GM23338 (cell line): ENCODE measurements around the gene NCR2. TPM values are rescaled to one million over a fixed set of nuclear protein-coding genes. Genes with fewer than 3 reads are reported as not detected.

Source experiments
- ATAC-seq: fragments of 200-7000 bp; cut with Tn5 transposase; 3 replicates; pipeline ENCODE4 v1.9.1; 2020
- DNase-seq: peaks from one replicate; pipeline ENCODE4 v3.0.0-alpha.2; 2015; ENCODE audit warnings: low spot score
- H2AFZ ChIP-seq: fragments of 200-600 bp; sonication (generic); 2 replicates; pipeline ENCODE4 v1.8.0; 2016; ENCODE audit warnings: antibody characterized with exemption, mild to moderate bottlenecking, moderate library complexity
- H3F3A ChIP-seq: fragments of 200-600 bp; sonication (generic); replicated peaks from 2 replicates; pipeline ENCODE4 v1.8.0; 2017; ENCODE audit warnings: antibody characterized with exemption, mixed run types, low read depth
- H3K27ac ChIP-seq: fragments of 200-600 bp; sonication (generic); 2 replicates; pipeline ENCODE4 v1.6.1; 2016; ENCODE audit warnings: low read depth
- H3K27me3 ChIP-seq: fragments of 200-600 bp; sonication (generic); 2 replicates; pipeline ENCODE4 v1.8.0; 2016; ENCODE audit warnings: mild to moderate bottlenecking, mixed run types, moderate library complexity; ENCODE audit not compliant: insufficient read depth
- H3K36me3 ChIP-seq: fragments of 200-600 bp; sonication (generic); 2 replicates; pipeline ENCODE4 v1.8.0; 2016; ENCODE audit warnings: mild to moderate bottlenecking; ENCODE audit not compliant: insufficient read depth
- H3K4me1 ChIP-seq: fragments of 200-600 bp; sonication (generic); 2 replicates; pipeline ENCODE4 v1.8.0; 2016; ENCODE audit warnings: mild to moderate bottlenecking, moderate library complexity; ENCODE audit not compliant: insufficient read depth
- H3K4me2 ChIP-seq: fragments of 200-600 bp; sonication (generic); 2 replicates; pipeline ENCODE4 v1.7.1; 2017; ENCODE audit warnings: mixed run types
- H3K4me3 ChIP-seq: fragments of 200-600 bp; sonication (generic); 2 replicates; pipeline ENCODE4 v1.6.1; 2016; ENCODE audit warnings: mixed run types
- H3K79me2 ChIP-seq: fragments of 200-600 bp; sonication (generic); replicated peaks from 2 replicates; pipeline ENCODE4 v1.8.0; 2017; ENCODE audit warnings: mild to moderate bottlenecking; ENCODE audit not compliant: insufficient read depth
- H3K9me2 ChIP-seq: fragments of 200-600 bp; sonication (generic); 2 replicates; pipeline ENCODE4 v1.8.0; 2017; ENCODE audit not compliant: insufficient read depth
- H4K20me1 ChIP-seq: fragments of 200-600 bp; sonication (generic); replicated peaks from 2 replicates; pipeline ENCODE4 v1.8.0; 2017; ENCODE audit warnings: mild to moderate bottlenecking; ENCODE audit not compliant: insufficient read depth
- H3K27ac Mint-ChIP-seq: 2 replicates; pipeline ENCODE4 v1.8.0; 2020; ENCODE audit warnings: inconsistent platforms, mild to moderate bottlenecking, moderate library complexity, mixed read lengths
- H3K27me3 Mint-ChIP-seq: 3 replicates; pipeline ENCODE4 v1.8.0; 2022; ENCODE audit warnings: low read depth, mild to moderate bottlenecking, moderate library complexity, mixed read lengths, inconsistent platforms; ENCODE audit not compliant: insufficient read depth, poor library complexity
- H3K36me3 Mint-ChIP-seq: 3 replicates; pipeline ENCODE4 v1.8.0; 2021; ENCODE audit warnings: low read depth, mild to moderate bottlenecking, inconsistent platforms, moderate library complexity, mixed read lengths
- H3K4me1 Mint-ChIP-seq: 3 replicates; pipeline ENCODE4 v1.8.0; 2020; ENCODE audit warnings: mild to moderate bottlenecking, inconsistent platforms, mixed read lengths
- H3K4me3 Mint-ChIP-seq: 3 replicates; pipeline ENCODE4 v1.8.0; 2021; ENCODE audit warnings: moderate library complexity, mild to moderate bottlenecking, inconsistent platforms, mixed read lengths
- H3K9me3 Mint-ChIP-seq: 3 replicates; pipeline ENCODE4 v1.8.0; 2020; ENCODE audit warnings: moderate library complexity, mild to moderate bottlenecking, inconsistent platforms, mixed read lengths
- CREB1 ChIP-seq: fragments of 250-450 bp; sonication (Bioruptor Pico); IDR thresholded peaks from 2 replicates; pipeline ENCODE4 v1.5.0; 2020; ENCODE audit warnings: low read depth, mild to moderate bottlenecking, moderate library complexity
- CTCF ChIP-seq, 2 experiments: fragments of 200-600 bp in 1 of 2; sonication (generic) in 1 of 2; conservative IDR thresholded peaks; 2 replicates each; pipeline versions ENCODE4 v1.5.1 to v1.6.1; 2016 to 2017; ENCODE audit warnings: antibody characterized with exemption in 2 of 2, low read depth in 2 of 2, mild to moderate bottlenecking in 2 of 2, moderate library complexity in 1 of 2
- EZH2 ChIP-seq: fragments of 200-600 bp; sonication (generic); IDR thresholded peaks from one replicate; pipeline ENCODE4 v1.8.0; 2017; ENCODE audit warnings: antibody characterized with exemption, mild to moderate bottlenecking, low read depth; ENCODE audit not compliant: unreplicated experiment
- NANOG ChIP-seq: IDR thresholded peaks from 2 replicates; pipeline ENCODE4 v1.6.1; 2016; ENCODE audit warnings: antibody characterized with exemption, borderline replicate concordance
- REST ChIP-seq: IDR thresholded peaks from one replicate; pipeline ENCODE4 v1.6.1; 2018; ENCODE audit warnings: antibody characterized with exemption; ENCODE audit not compliant: unreplicated experiment
- STAT1 ChIP-seq: IDR thresholded peaks from one replicate; pipeline ENCODE4 v1.6.1; 2016; ENCODE audit warnings: antibody characterized with exemption; ENCODE audit not compliant: unreplicated experiment
- ZNF114 ChIP-seq: fragments of 250-450 bp; sonication (Bioruptor Pico); IDR thresholded peaks from 2 replicates; pipeline ENCODE4 v1.5.0; 2020; ENCODE audit warnings: mild to moderate bottlenecking, moderate library complexity
- ZNF331 ChIP-seq: fragments of 250-450 bp; sonication (Bioruptor Pico); IDR thresholded peaks from 2 replicates; pipeline ENCODE4 v1.5.0; 2020; ENCODE audit warnings: low read depth, mild to moderate bottlenecking, moderate library complexity
- polyA plus RNA-seq: library from polyadenylated mRNA; unstranded; fragments of >200 nt; fragmentation: Nextera tagmentation; extraction: Ambion mirVana; gene quantifications from 2 replicates; pipeline ENCODE4 v1.2.1, GENCODE V29; 2016
- total RNA-seq: library from RNA; depleted of rRNA; stranded (reverse); fragments of >200 nt; shearing (Covaris generic); gene quantifications from 2 replicates; pipeline ENCODE4 v1.2.3, GENCODE V29; 2014

The NCR2 gene
- total and polyA plus RNA-seq, 2 experiments from 2014 or later: not detected

GRCh38 chr6:41302638-41303037 is 32.8 kb upstream of the NCR2 start:
- ATAC-seq: no peak
- TF ChIP-seq ZNF114 (CRISPR knock-in tag) (no peak), CREB1 (CRISPR knock-in tag) (no peak), ZNF331 (no peak), EZH2 (no peak), NANOG (no peak), CTCF (conservative IDR thresholded peaks at IDR 0.05; ENCODE audit: low read depth in 2 of 2) (no peak), STAT1 (no peak)
- Mint-ChIP-seq H3K27ac (no peak overlapping the region), H3K27me3 (no peaks in the 10 kb centered on the region), H3K4me3 (no peak overlapping the region), H3K36me3 (peaks cover 13% of the 10 kb centered on the region; the same call in 2 of the 3 replicates), H3K9me3 (peaks cover 27% of the 10 kb centered on the region), H3K4me1 (peaks cover 9% of the 10 kb centered on the region)
- DNase-seq: no peak
- H3K4me3 ChIP-seq: no peak overlapping the region
- peaks cover 9% of the 10 kb centered on the region for H3K9me2 ChIP-seq
- H3K27ac ChIP-seq: no peak overlapping the region
- peaks cover 10% of the 10 kb centered on the region; the same call in 1 of the 2 replicates for H3K4me1 ChIP-seq
- H3K36me3 ChIP-seq: no peaks in the 10 kb centered on the region
- no peaks in the 10 kb centered on the region for H3F3A ChIP-seq
- no peaks in the 10 kb centered on the region for H3K27me3 ChIP-seq
- H2AFZ ChIP-seq: no peak overlapping the region
- no peak overlapping the region for H3K4me2 ChIP-seq
- H4K20me1 ChIP-seq: no peaks in the 10 kb centered on the region
- H3K79me2 ChIP-seq: no peaks in the 10 kb centered on the region

GRCh38 chr6:41306187-41306854 is 29.1 kb upstream of the NCR2 start:
- no peaks in the 10 kb centered on the region for H3K79me2 ChIP-seq
- Mint-ChIP-seq H3K27me3 (no peaks in the 10 kb centered on the region), H3K4me1 (peaks cover 9% of the 10 kb centered on the region), H3K4me3 (no peak overlapping the region), H3K27ac (no peak overlapping the region), H3K36me3 (no peaks in the 10 kb centered on the region; the same call in 2 of the 3 replicates), H3K9me3 (peaks cover 7% of the 10 kb centered on the region; the same call in 2 of the 3 replicates)
- H3K4me1 ChIP-seq: peaks cover 10% of the 10 kb centered on the region; the same call in 1 of the 2 replicates
- no peak overlapping the region for H3K4me2 ChIP-seq
- no peaks in the 10 kb centered on the region for H3K9me2 ChIP-seq
- H3K36me3 ChIP-seq: no peaks in the 10 kb centered on the region
- no peak overlapping the region for H2AFZ ChIP-seq
- H3K27ac ChIP-seq: no peak overlapping the region
- H3F3A ChIP-seq: no peaks in the 10 kb centered on the region
- TF ChIP-seq CTCF (conservative IDR thresholded peaks at IDR 0.05; ENCODE audit: low read depth in 2 of 2) (peak; percentile 76 to 79), REST (no peak)
- no peaks in the 10 kb centered on the region for H3K27me3 ChIP-seq
- no peaks in the 10 kb centered on the region for H4K20me1 ChIP-seq
- DNase-seq (peak; percentile 85), ATAC-seq (peak; percentile 78)
- H3K4me3 ChIP-seq: no peak overlapping the region
